Erythroblast (primary cell): ENCODE results near the gene ADAMTSL1.

Source experiments
- GATA1 ChIP-seq: IDR thresholded peaks from 2 replicates; pipeline ENCODE4 v1.6.1; 2011; ENCODE audit warnings: low read depth, mild to moderate bottlenecking, control low read depth, low read length, moderate library complexity
- POLR2A ChIP-seq: IDR thresholded peaks from 2 replicates; pipeline ENCODE4 v1.6.1; 2011; ENCODE audit warnings: mild to moderate bottlenecking, low read length

- TF ChIP-seq POLR2A (no peak), GATA1 (no peak)
Measured at GRCh38 chr9:18718932-18719331, 245.0 kb downstream of the ADAMTSL1 start.
